Measurements from ENCODE around the gene ZFP2.

Gene ZFP2

GRCh38 chr5:178981381-178981780, 85.7 kb downstream of the ZFP2 start:
- DNase-seq (ENCODE audit: low spot score), result no peak
